ENCODE measurements around the gene TLR1. TPM values are rescaled to one million over a fixed set of nuclear protein-coding genes. Genes with fewer than 3 reads are reported as not detected.

The TLR1 gene
- polyA plus RNA-seq, 3 donors, result 49.8 to 117 (median 62.2) TPM

GRCh38 chr4:38832206-38832605 is 27.6 kb upstream of the TLR1 start:
- Histone ChIP-seq H3K4me2 (replicated peaks; ENCODE audit: extremely low read depth, low read length, poor library complexity, severe bottlenecking) (no peak overlapping the region), H3K79me2 (ENCODE audit: insufficient read depth, low read length) (peaks cover 75% of the 10 kb centered on the region), H3K36me3 (replicated peaks in 1 of 2; ENCODE audit: control insufficient read depth in 1 of 2, insufficient read depth in 2 of 2, low read length in 2 of 2) (peaks cover 29 to 49% of the 10 kb centered on the region in 2 donors), H2AFZ (ENCODE audit: insufficient read depth, low read depth, low read length, poor library complexity, severe bottlenecking) (no peak overlapping the region), H3K4me3 (replicated peaks in 1 of 3; ENCODE audit: low read depth in 2 of 3, low read length in 3 of 3) (no peak overlapping the region), H3K9me3 (replicated peaks in 1 of 2; ENCODE audit: control insufficient read depth in 1 of 2, insufficient read depth in 1 of 2, low read length in 2 of 2) (peaks cover 8 to 16% of the 10 kb centered on the region in 2 donors), H3K27me3 (ENCODE audit: control insufficient read depth in 2 of 2, insufficient read depth in 2 of 2, low read length in 2 of 2) (no peaks in the 10 kb centered on the region), H3K27ac (ENCODE audit: low read depth in 1 of 2, low read length in 2 of 2) (peak overlapping the region; percentile 7 to 16), H3K4me1 (ENCODE audit: control insufficient read depth in 1 of 2, insufficient read depth in 2 of 2, low read length in 2 of 2) (peaks cover 11 to 14% of the 10 kb centered on the region in 2 donors), H4K20me1 (ENCODE audit: insufficient read depth, low read length) (peaks cover 49% of the 10 kb centered on the region), H3K9ac (ENCODE audit: insufficient read depth, low read length, poor library complexity, severe bottlenecking) (no peak overlapping the region)
- H3K27ac Mint-ChIP-seq, result peak overlapping the region in 3 of 7 donors; percentile 31 to 67 (median 41)
- intact Hi-C loops (cut with micrococcal nuclease), result no loop called here
- peaks cover 10 to 29% (median 18%) of the 10 kb centered on the region in 7 donors for H3K9me3 Mint-ChIP-seq
- peaks cover 0 to 2% (median 0%) of the 10 kb centered on the region in 3 donors for H3K27me3 Mint-ChIP-seq (ENCODE audit: low read depth in 3 of 3)
- peak overlapping the region in 1 of 2 donors; percentile 36 for H3K4me3 Mint-ChIP-seq
- WGBS (ENCODE audit: insufficient coverage), result 100% methylated on average over 1 of the region's 1 CpG
- peaks cover 18% of the 10 kb centered on the region for H3K4me1 Mint-ChIP-seq
- peak in 1 of 3 donors; percentile 16 for DNase-seq
- TF ChIP-seq CTCF (IDR thresholded peaks at IDR 0.05), result no peak
- peaks cover 53 to 75% of the 10 kb centered on the region in 2 donors for H3K36me3 Mint-ChIP-seq

- intact Hi-C loops (cut with micrococcal nuclease), result no loop called here
- Mint-ChIP-seq H3K27ac (no peak overlapping the region), H3K9me3 (peaks cover 10 to 26% (median 15%) of the 10 kb centered on the region in 7 donors), H3K36me3 (peaks cover 54 to 75% of the 10 kb centered on the region in 2 donors), H3K4me3 (no peak overlapping the region), H3K4me1 (peaks cover 18% of the 10 kb centered on the region), H3K27me3 (ENCODE audit: low read depth in 3 of 3) (peaks cover 0 to 2% (median 0%) of the 10 kb centered on the region in 3 donors)
- Histone ChIP-seq H3K4me3 (replicated peaks in 1 of 3; ENCODE audit: low read depth in 2 of 3, low read length in 3 of 3) (no peak overlapping the region), H3K9ac (ENCODE audit: insufficient read depth, low read length, poor library complexity, severe bottlenecking) (no peak overlapping the region), H2AFZ (ENCODE audit: insufficient read depth, low read depth, low read length, poor library complexity, severe bottlenecking) (no peak overlapping the region), H3K27ac (ENCODE audit: low read depth in 1 of 2, low read length in 2 of 2) (no peak overlapping the region), H3K9me3 (replicated peaks in 1 of 2; ENCODE audit: control insufficient read depth in 1 of 2, insufficient read depth in 1 of 2, low read length in 2 of 2) (peaks cover 7 to 16% of the 10 kb centered on the region in 2 donors), H3K4me1 (ENCODE audit: control insufficient read depth in 1 of 2, insufficient read depth in 2 of 2, low read length in 2 of 2) (peaks cover 11 to 14% of the 10 kb centered on the region in 2 donors), H3K36me3 (replicated peaks in 1 of 2; ENCODE audit: control insufficient read depth in 1 of 2, insufficient read depth in 2 of 2, low read length in 2 of 2) (peaks cover 34 to 55% of the 10 kb centered on the region in 2 donors), H3K79me2 (ENCODE audit: insufficient read depth, low read length) (peaks cover 75% of the 10 kb centered on the region), H3K27me3 (ENCODE audit: control insufficient read depth in 2 of 2, insufficient read depth in 2 of 2, low read length in 2 of 2) (no peaks in the 10 kb centered on the region), H4K20me1 (ENCODE audit: insufficient read depth, low read length) (peaks cover 50% of the 10 kb centered on the region), H3K4me2 (replicated peaks; ENCODE audit: extremely low read depth, low read length, poor library complexity, severe bottlenecking) (no peak overlapping the region)
- no peak for TF ChIP-seq CTCF (IDR thresholded peaks at IDR 0.05)
- no peak for DNase-seq
These were observed 27.1 kb upstream of the TLR1 start for GRCh38 chr4:38831653-38832052.

Data from CD14-positive monocyte (primary cell).